ENCODE data around the gene PRLR. TPM values are rescaled to one million over a fixed set of nuclear protein-coding genes. Genes with fewer than 3 reads are reported as not detected.

PRLR gene
- total and polyA plus RNA-seq, 2 of the 13 experiments (the other 11 are each of a cell fraction or from before 2014, with no cell fraction given) = 12.2 to 13.3 TPM

- no peak for TF ChIP-seq ZBTB37 (CRISPR knock-in tag; IDR thresholded peaks at IDR 0.05)
- no peak for TF ChIP-seq YEATS4 (CRISPR knock-in tag; IDR thresholded peaks at IDR 0.05; ENCODE audit: borderline replicate concordance)
- TF ChIP-seq CHD2 (IDR thresholded peaks at IDR 0.05; ENCODE audit: low read depth, low read length) = no peak
Measured at GRCh38 chr5:35052838-35053237, 177.4 kb downstream of the PRLR start (continued).

GRCh38 chr5:35050541-35051126 is 179.7 kb downstream of the PRLR start:
- H3K4me1 ChIP-seq (ENCODE audit: insufficient read depth, low read length) = peaks cover 52% of the 10 kb centered on the region
- H3K4me3 ChIP-seq (replicated peaks in 1 of 3; ENCODE audit: insufficient read depth in 1 of 3, low read depth in 2 of 3, low read length in 3 of 3) = no peak overlapping the region
- intact Hi-C loops (cut with micrococcal nuclease; ENCODE audit: unreplicated experiment) = no loop called here
- in situ Hi-C loops (cut with HindIII; ENCODE audit: extremely low pct_ligation_motif_present, low pct_unique_long_range_greater_than_20kb) = no loop called here
- no peaks in the 10 kb centered on the region for H3K27me3 ChIP-seq (ENCODE audit: control insufficient read depth in 1 of 2, insufficient read depth in 2 of 2, low read length in 2 of 2)
- DNase-seq (ENCODE audit: low spot score) (peak; percentile 34), ATAC-seq (peak; percentile 82), FAIRE-seq (peak; percentile 23)
- POLR2A ChIA-PET = no interaction called here
- H2AFZ ChIP-seq (ENCODE audit: low read length) = no peak overlapping the region
- no peaks in the 10 kb centered on the region for H3K36me3 ChIP-seq (replicated peaks in 1 of 2; ENCODE audit: control insufficient read depth in 1 of 2, insufficient read depth in 2 of 2, low read length in 2 of 2)
- no peak overlapping the region for H3K9ac ChIP-seq (ENCODE audit: insufficient read depth, low read depth, low read length)
- BruUV-seq (replicated peaks) = no TSS peak
- H3K79me2 ChIP-seq (ENCODE audit: insufficient read depth, low read length) = no peaks in the 10 kb centered on the region
- H3K4me2 ChIP-seq (ENCODE audit: low read depth, low read length) = peak overlapping the region; percentile 41
- no peaks in the 10 kb centered on the region for H4K20me1 ChIP-seq (ENCODE audit: insufficient read depth, low read length)
- H3K9me3 ChIP-seq (ENCODE audit: low read length) = no peaks in the 10 kb centered on the region
- WGBS (ENCODE audit: low lambda C conversion rate) = 22% methylated on average over 3 of the region's 3 CpGs
- CTCF ChIA-PET (ENCODE audit: low intra/inter-chr PET ratio, low total read pairs) = no interaction called here
- no peak overlapping the region for H3K27ac ChIP-seq (ENCODE audit: extremely low read length, insufficient read depth, low read length)
- no peak for TF ChIP-seq ZSCAN20 (CRISPR knock-in tag; IDR thresholded peaks at IDR 0.05; ENCODE audit: borderline replicate concordance)
- no peak for TF ChIP-seq ETV6 (CRISPR knock-in tag; conservative IDR thresholded peaks at IDR 0.05)
- no peak for TF ChIP-seq SOX6 (IDR thresholded peaks at IDR 0.05)
- TF ChIP-seq SOX6 (CRISPR knock-in tag; IDR thresholded peaks at IDR 0.05) = 0 out of 2 replicates have a peak, but pooled peaks have one; percentile 27
- TF ChIP-seq NFIC (IDR thresholded peaks at IDR 0.05; ENCODE audit: low read length) = 0 out of 2 replicates have a peak, but pooled peaks have one; percentile 26
- TF ChIP-seq ARID5B (CRISPR knock-in tag; IDR thresholded peaks at IDR 0.05) = peak; percentile 54; the same call in 1 of the 2 replicates
- peak; percentile 81 for TF ChIP-seq GFI1 (CRISPR knock-in tag; IDR thresholded peaks at IDR 0.05; ENCODE audit: borderline replicate concordance)
- no peak for TF ChIP-seq ZNF232 (CRISPR knock-in tag; IDR thresholded peaks at IDR 0.05; ENCODE audit: borderline replicate concordance)
- 0 out of 2 replicates have a peak, but pooled peaks have one; percentile 12 for TF ChIP-seq CREM (IDR thresholded peaks at IDR 0.05)
- no peak for TF ChIP-seq CREM (CRISPR knock-in tag; IDR thresholded peaks at IDR 0.05)
- TF ChIP-seq FOXA3 (CRISPR knock-in tag; IDR thresholded peaks at IDR 0.05) = peak; percentile 51
- peak; percentile 72 for TF ChIP-seq MIXL1 (CRISPR knock-in tag; IDR thresholded peaks at IDR 0.05)
- no peak for TF ChIP-seq ZNF670 (CRISPR knock-in tag; IDR thresholded peaks at IDR 0.05; ENCODE audit: borderline replicate concordance)
- no peak for TF ChIP-seq BRF2 (CRISPR knock-in tag; IDR thresholded peaks at IDR 0.05)
- TF ChIP-seq TBX2 (CRISPR knock-in tag; IDR thresholded peaks at IDR 0.05; ENCODE audit: borderline replicate concordance) = peak; percentile 40; the same call in 1 of the 2 replicates
- TF ChIP-seq HNF4A (CRISPR knock-in tag; IDR thresholded peaks at IDR 0.05) = peak; percentile 83
- peak; percentile 26; the same call in 1 of the 2 replicates for TF ChIP-seq GATAD2A (CRISPR knock-in tag; IDR thresholded peaks at IDR 0.05)
